ENCODE results near the gene ADTRP.
A peak's percentile ranks its signal among the peaks of the same experiment; 100 is the strongest.
"Not testable (repeated sequence)": the region's sequence is repeated elsewhere in the genome, so short reads cannot be mapped to it uniquely, and the experiment has no call there.

ADTRP gene

GRCh38 chr6:11802886-11803590 is 24.4 kb upstream of the ADTRP start:
- DNase-seq, result no peak

- not testable (repeated sequence) for DNase-seq
Measured at GRCh38 chr6:11800531-11800930, 21.9 kb upstream of the ADTRP start.

GRCh38 chr6:11798538-11798937 is 19.9 kb upstream of the ADTRP start:
- DNase-seq, result no peak

- DNase-seq, result no peak
Measured at GRCh38 chr6:11798096-11798495, 19.5 kb upstream of the ADTRP start.

DNA sequence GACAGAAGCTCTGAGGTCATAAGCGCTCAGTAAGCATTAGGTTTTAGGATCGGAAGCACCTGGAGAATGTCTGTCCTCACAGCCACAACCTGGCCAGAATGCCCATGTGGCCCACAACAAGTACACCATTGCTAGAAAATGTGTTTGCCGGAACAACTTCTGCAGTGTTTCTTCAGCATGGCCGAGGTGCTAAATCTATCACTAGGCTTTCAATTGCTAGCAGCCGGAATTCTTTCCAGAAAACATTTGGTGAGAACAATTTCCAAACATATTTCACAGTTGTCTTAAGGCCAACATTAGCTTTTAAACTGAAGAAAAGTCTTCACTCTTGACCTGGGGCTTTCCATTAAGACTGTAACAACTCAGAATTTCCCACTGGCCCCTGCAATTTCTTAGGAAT is 18.2 kb upstream of the ADTRP start:
- DNase-seq, result no peak

DNA sequence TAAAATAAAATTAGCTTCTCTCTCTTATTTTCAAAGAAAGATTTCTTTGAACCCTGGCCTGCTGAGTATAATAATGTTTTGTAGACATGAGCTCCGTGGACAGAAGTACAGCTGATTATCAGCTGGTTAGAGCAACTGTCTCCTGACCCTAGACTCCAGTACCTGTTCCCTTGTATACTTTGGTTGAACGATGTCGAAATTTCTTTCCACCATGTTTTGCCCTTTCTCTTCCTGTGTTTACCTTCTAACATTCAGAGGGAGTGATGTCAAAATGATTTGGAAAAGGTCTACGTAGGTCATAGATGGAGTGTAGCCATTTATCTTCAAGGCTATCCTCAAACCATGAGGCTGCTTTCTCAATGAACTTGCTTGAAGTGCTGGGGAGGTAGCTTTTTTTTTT is 16.8 kb upstream of the ADTRP start:
- DNase-seq, result no peak

DNA sequence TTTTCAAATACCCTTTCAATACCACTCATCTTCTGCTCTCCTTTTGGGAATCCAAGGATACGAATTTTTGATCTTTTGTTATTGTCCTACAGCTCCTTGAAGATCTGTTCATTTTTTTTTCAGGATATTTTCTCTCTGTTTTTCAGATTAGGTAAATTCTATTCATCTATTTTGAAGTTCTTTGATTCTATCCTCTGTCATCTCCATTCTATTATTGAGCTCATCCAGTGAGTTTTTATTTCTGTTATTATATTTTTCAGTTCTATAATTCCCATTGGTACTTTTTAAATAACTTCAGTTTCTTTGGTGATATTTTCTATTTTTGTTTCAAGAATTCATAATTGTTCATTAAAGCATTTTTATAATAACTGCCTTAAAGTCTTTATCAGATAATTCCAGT is 14.7 kb upstream of the ADTRP start:
- no peak for DNase-seq

- no peak for DNase-seq
Measured at GRCh38 chr6:11791354-11792107, 12.9 kb upstream of the ADTRP start.

GRCh38 chr6:11789744-11790143 is 11.1 kb upstream of the ADTRP start:
- no peak for DNase-seq

DNA sequence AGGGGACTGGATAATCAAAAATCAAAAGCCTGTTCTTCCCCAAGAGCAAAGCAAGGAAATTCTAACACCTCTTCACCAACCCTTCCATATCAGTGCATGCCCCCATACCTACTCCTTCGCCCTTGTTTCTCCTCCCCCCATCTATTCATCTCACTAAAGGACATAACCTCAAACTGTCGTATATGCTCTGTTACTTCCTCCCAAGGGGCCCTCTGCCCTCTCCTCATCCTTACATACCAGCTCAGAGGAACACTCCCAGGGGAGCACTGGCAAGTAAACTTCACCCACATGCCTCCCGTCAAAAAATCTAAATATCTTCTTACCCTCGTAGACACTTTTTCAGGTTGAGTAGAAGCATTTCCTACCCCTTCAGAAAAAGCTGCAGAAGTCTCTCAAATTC is 9.4 kb upstream of the ADTRP start:
- DNase-seq, result no peak

- DNase-seq, result no peak
Measured at GRCh38 chr6:11785774-11786579, 7.4 kb upstream of the ADTRP start.

DNA sequence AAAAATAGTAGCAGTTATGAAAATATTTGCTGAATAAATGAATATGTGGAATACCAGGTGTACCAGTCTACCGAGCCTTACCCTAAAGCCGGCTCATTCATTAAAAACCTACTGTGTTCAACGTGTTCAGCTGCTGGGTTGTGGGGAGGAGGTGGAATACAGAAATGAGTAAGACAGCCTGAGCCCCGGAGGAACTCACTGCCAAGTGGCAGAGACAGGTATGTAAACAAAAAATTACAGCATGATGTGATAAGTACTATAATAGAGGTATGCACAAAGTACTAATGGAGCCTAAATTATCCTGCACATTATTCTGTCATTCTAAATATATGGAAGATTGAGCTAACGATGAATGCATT is 6.8 kb upstream of the ADTRP start:
- DNase-seq, result no peak

GRCh38 chr6:11784341-11784740 is 5.7 kb upstream of the ADTRP start:
- no peak for DNase-seq

DNA sequence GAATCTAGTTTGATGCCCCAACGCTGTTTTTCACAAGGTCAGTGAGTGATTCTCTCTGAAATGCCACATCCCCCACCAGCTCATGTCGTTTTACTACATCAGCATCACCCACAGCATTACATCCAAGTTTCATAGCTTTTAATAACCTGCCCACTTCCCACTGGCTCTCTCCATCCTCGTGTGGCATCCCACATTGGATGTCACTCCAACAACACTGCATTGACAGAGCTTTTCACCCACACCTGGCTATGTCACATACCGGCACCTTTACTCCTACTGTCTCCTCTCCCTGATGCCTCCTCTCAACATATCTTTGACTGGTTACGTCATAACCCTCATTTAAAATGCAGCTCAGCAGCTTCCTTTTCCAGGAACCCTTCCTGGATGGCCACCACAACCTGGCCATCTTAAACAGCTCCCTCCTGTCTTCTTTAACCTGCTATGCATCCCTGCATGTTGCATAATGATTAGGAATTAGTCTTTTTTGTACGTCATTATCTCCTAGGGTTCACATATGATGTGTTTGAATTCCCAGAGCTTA is 5.0 kb upstream of the ADTRP start:
- DNase-seq, result no peak

DNA sequence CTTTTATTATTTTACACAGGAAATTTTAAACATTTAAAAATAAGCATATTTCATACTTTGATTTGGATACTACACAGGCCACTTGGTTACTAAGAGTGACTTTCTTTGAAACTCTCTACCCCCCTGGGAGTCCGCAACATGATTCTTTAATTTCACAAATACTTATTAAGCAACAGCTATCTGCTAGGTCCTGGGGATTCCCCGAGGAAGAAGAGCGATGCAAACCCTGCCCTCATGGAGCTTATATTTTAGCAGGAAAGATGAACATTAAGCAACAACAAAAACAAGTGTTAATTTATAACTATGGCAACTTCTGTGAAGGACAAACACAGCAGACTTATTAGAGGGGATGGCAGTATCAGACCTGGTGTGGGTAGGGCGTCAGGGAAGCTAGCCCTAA is 3.9 kb upstream of the ADTRP start:
- DNase-seq, result no peak

DNA sequence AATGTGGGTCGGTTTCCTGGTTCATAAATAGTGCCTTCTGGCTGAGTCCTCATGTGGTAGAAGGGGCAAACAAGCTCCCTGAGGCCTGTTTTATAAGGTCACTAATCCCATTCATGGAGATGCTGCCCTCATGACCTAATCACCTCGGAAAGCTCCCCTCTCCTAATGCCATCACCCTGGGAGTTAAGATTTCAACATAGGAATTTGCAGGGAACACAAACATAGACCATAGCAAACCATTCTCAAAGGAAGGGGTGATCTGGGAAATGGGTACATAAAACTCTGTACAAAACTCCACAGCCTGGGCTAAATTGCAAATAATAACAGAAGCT is 1.5 kb upstream of the ADTRP start:
- no peak for DNase-seq

DNA sequence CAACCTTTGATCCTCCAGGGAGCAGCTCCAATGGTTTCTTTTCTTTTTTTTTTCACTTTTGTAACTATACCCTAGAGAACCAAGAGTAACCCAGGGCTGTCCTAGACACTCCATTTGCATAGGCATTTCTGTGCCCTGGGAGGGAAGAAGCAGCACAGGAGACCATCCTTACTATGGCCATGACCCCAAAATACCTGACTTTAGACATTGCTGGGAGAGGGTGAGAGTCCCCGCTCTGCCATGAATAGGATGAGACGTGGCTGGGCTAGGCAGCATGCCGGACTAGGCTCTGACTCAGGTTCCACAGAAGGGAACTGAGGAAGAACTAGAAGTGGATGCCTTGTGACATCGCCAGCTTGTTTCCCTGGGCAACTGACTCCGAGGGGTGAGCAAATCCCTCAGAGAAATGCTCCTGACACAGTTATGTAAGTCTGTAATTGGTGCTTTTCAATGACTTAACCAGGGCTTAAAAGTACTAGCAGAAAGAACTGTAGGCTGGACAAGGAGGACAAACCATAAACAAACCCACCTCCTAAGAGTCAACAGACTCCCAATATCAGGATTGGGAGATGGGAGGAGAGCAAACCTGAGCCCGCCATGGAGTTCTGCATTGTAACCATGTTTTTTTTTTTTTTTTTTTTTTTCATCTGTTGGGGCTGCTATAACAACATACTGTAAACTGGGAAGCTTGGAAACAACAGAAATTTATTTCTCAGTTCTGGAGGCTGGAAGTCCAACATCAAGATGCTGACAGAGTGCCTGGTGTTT is 910 bp upstream of the ADTRP start:
- peak; percentile 89 to 98 for DNase-seq

- DNase-seq, result no peak
Measured at GRCh38 chr6:11778036-11778435, 567 bp downstream of the ADTRP start.

DNA sequence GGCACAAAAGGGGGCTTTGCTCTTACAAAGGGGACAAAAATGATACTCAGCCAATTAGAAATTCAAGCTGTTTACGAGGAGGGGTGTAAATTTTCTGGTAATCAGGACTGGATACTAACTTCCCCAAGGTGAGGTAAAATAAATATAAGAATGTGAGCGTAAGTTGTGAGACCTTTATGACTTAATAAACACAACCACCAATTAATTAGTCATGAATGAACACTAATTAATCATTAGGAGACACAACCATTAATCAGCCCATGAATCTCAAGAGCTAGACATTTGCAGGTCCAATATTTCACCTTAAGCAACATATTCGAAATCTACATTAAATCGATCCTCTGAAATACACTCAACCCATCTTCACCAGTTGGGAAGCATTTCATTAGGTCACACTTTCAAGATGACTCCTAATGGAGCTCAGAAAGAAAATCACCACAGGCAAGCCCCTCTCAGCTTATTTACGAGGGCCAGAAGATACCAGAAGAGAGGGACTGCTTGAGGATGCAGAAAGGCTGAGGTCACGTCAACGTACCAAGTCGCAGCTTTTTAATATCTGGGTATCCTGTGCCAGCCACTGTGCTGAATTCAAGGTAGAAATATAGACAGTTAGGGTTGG is 2.7 kb downstream of the ADTRP start:
- no peak for DNase-seq

DNA sequence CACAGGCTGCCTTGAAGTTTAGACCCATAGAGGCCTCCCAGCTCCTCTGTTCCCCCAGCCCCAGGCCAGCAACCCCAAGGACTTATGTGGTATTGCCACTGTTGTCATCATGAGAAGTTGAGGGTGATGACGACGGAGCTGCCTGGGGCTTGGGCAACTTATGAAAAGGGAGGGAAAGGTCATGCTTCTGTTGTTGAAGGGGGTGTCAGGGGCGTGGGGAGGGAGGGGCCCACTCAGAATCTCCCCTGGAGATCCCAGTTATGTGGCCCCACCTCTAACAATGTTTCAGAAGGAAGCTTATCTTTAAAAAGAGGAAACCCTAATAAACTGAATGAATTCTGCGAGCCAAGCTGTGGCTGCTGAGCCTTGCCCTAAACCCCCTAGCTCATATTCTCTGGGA is 4.2 kb downstream of the ADTRP start:
- DNase-seq, result peak; percentile 80 to 98

DNA sequence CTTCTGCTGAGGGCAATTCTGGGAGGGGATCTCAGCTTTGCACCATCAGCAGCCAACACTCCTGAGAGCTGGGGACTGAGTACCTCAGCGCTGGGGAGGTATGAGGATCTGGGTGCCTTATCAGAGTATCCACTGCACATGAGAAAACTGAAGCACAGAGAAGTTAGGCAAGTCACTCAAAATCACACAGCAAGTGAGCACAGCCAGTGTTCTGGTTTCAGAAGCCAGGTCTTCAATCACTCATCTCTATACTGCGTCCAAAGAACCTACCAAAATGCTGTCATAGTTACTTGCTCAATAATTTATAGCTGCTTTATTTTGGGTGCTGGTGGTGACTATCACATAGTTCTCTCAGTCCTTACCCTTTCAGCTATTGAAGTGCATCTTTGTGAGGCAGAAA is 5.0 kb downstream of the ADTRP start:
- DNase-seq, result no peak

DNA sequence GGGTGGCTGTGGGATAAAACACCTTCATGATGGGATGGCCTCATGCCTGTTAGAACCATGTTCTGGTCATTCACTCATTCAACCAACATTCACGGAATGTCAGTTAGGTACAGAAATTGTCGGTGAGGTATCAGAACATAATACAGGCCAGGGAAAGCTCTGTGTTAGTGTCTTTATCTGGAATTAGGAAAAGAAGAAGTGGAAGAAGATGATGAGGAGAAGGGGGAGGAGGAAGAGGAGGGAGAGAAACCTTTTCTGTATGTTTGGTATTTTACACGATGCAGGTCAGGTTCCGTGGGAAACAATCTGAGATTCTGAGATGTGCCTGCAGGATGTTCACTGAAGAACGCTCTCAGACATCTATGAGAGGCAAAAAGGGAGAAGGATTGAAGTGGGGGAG is 5.6 kb downstream of the ADTRP start:
- DNase-seq, result no peak
